ENCODE measurements around the gene CLDN10.
"Not testable (repeated sequence)": the region's sequence is repeated elsewhere in the genome, so short reads cannot be mapped to it uniquely, and the experiment has no call there.

Gene CLDN10

GRCh38 chr13:95541308-95541707 is 11.2 kb upstream of the CLDN10 start:
- no peak for DNase-seq (ENCODE audit: low read depth)

- no peak for DNase-seq (ENCODE audit: low read depth)
Measured at GRCh38 chr13:95541911-95542474, 10.5 kb upstream of the CLDN10 start.

- DNase-seq (ENCODE audit: low read depth) = no peak
Measured at GRCh38 chr13:95544293-95544692, 8.2 kb upstream of the CLDN10 start.

GRCh38 chr13:95546919-95547318 is 5.6 kb upstream of the CLDN10 start:
- no peak for DNase-seq (ENCODE audit: low read depth)

- no peak for DNase-seq (ENCODE audit: low read depth)
Measured at GRCh38 chr13:95547531-95548167, 4.9 kb upstream of the CLDN10 start.

GRCh38 chr13:95552208-95552538 is 347 bp upstream of the CLDN10 start:
- no peak for DNase-seq (ENCODE audit: low read depth)

- DNase-seq (ENCODE audit: low read depth) = no peak
Measured at GRCh38 chr13:95553581-95554385, 1.3 kb downstream of the CLDN10 start.

- DNase-seq (ENCODE audit: low read depth) = no peak
Measured at GRCh38 chr13:95557013-95557412, 4.5 kb downstream of the CLDN10 start.

- DNase-seq (ENCODE audit: low read depth) = no peak
Measured at GRCh38 chr13:95559100-95559499, 6.6 kb downstream of the CLDN10 start.

- no peak for DNase-seq (ENCODE audit: low read depth)
Measured at GRCh38 chr13:95560387-95560786, 7.9 kb downstream of the CLDN10 start.

GRCh38 chr13:95564091-95564490 is 11.6 kb downstream of the CLDN10 start:
- no peak for DNase-seq (ENCODE audit: low read depth)

GRCh38 chr13:95564733-95565291 is 12.3 kb downstream of the CLDN10 start:
- no peak for DNase-seq (ENCODE audit: low read depth)

GRCh38 chr13:95565758-95566157 is 13.2 kb downstream of the CLDN10 start:
- DNase-seq (ENCODE audit: low read depth) = not testable (repeated sequence)

- DNase-seq (ENCODE audit: low read depth) = no peak
Measured at GRCh38 chr13:95568131-95568530, 15.6 kb downstream of the CLDN10 start.

GRCh38 chr13:95570016-95570415 is 17.5 kb downstream of the CLDN10 start:
- no peak for DNase-seq (ENCODE audit: low read depth)

GRCh38 chr13:95571941-95572340 is 19.4 kb downstream of the CLDN10 start:
- DNase-seq (ENCODE audit: low read depth) = no peak

GRCh38 chr13:95573221-95573620 is 20.7 kb downstream of the CLDN10 start:
- DNase-seq (ENCODE audit: low read depth) = no peak

GRCh38 chr13:95579303-95579702 is 26.8 kb downstream of the CLDN10 start:
- no peak for DNase-seq (ENCODE audit: low read depth)

- no peak for DNase-seq (ENCODE audit: low read depth)
Measured at GRCh38 chr13:95585867-95586266, 33.3 kb downstream of the CLDN10 start.

GRCh38 chr13:95588134-95588533 is 35.6 kb downstream of the CLDN10 start:
- DNase-seq (ENCODE audit: low read depth) = no peak

GRCh38 chr13:95588721-95589120 is 36.2 kb downstream of the CLDN10 start:
- no peak for DNase-seq (ENCODE audit: low read depth)

GRCh38 chr13:95593462-95593861 is 40.9 kb downstream of the CLDN10 start:
- DNase-seq (ENCODE audit: low read depth) = no peak

GRCh38 chr13:95596701-95597100 is 44.2 kb downstream of the CLDN10 start:
- no peak for DNase-seq (ENCODE audit: low read depth)
